ENCODE data around the gene ENOX2.
A peak's percentile ranks its signal among the peaks of the same experiment; 100 is the strongest.

ENOX2 gene

DNA sequence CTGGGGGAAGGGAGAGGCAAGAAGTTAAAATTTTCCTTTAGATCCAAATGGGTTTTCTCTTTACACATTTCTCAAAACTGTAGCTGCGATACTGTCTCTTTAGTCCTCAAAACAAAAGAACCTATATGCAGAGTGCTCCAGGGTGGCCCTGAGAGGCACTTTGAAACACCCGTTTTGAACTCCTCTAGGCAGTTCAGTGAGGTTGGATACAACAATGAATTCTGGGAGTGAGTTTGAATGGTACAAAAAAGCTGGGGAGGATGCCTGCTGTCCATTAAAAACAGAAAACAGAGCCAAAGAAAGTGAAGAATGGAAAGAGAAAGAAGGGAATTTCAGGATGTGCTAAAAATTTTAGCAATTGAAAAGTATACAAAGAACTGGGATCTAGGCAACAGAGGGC, 23.1 kb downstream of the ENOX2 start:
- H3K4me3 ChIP-seq (ENCODE audit: low read length), result no peak overlapping the region
- TF ChIP-seq CTCF (IDR thresholded peaks at IDR 0.05; ENCODE audit: insufficient read depth, low read depth, low read length, missing control alignments), result no peak
- DNase-seq (ENCODE audit: low read depth), result no peak

GRCh38 chrX:130878350-130879341, 24.4 kb downstream of the ENOX2 start:
- TF ChIP-seq CTCF (IDR thresholded peaks at IDR 0.05; ENCODE audit: insufficient read depth, low read depth, low read length, missing control alignments), result no peak
- DNase-seq (ENCODE audit: low read depth), result peak; percentile 85
- no peak overlapping the region for H3K4me3 ChIP-seq (ENCODE audit: low read length)

GRCh38 chrX:130877892-130878341, 25.1 kb downstream of the ENOX2 start:
- no peak for TF ChIP-seq CTCF (IDR thresholded peaks at IDR 0.05; ENCODE audit: insufficient read depth, low read depth, low read length, missing control alignments)
- H3K4me3 ChIP-seq (ENCODE audit: low read length), result no peak overlapping the region
- DNase-seq (ENCODE audit: low read depth), result no peak

GRCh38 chrX:130876226-130876625, 26.8 kb downstream of the ENOX2 start:
- no peak for TF ChIP-seq CTCF (IDR thresholded peaks at IDR 0.05; ENCODE audit: insufficient read depth, low read depth, low read length, missing control alignments)
- no peak overlapping the region for H3K4me3 ChIP-seq (ENCODE audit: low read length)
- DNase-seq (ENCODE audit: low read depth), result no peak

DNA sequence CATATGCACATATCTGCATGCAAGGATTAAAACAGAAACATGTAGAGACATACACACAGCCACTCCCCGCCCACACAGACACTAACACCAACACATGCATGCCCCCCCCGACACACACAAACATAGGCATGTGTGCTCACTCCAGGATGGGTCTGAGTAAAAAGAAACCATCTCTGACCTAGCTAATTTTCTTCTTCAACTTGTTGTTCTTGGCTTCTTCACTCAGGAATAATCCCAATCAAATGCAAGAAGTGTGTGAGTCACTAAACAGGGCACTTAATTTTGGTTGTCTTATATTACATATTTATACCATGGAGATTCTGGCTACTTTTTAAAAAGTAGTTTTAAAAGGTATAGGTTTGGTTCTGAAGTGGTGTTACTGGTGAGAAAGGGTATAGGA, 28.3 kb downstream of the ENOX2 start:
- peak; percentile 1 for DNase-seq (ENCODE audit: low read depth)
- H3K4me3 ChIP-seq (ENCODE audit: low read length), result no peak overlapping the region
- TF ChIP-seq CTCF (IDR thresholded peaks at IDR 0.05; ENCODE audit: insufficient read depth, low read depth, low read length, missing control alignments), result no peak

DNA sequence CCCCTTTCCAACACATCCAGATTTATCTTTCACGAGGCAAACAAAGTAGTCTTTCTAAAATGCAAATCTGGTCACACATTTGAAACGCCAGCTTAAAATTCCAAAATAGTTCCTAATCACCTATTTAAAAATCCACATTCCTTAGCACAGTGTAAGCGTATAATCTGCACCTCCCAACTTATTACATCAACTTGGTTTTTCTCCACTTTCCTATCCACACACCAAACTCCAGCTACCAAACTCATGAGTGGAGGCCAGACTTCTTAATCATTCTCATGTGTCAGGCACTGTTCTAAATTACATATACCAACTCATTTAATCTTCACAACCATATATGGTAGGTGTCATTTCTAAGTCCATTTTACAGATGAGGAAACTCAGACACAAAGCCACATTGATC, 33.8 kb downstream of the ENOX2 start:
- no peak for TF ChIP-seq CTCF (IDR thresholded peaks at IDR 0.05; ENCODE audit: insufficient read depth, low read depth, low read length, missing control alignments)

More for the DNA sequence above, 33.8 kb downstream of the ENOX2 start:
- H3K4me3 ChIP-seq (ENCODE audit: low read length), result no peak overlapping the region
- peak; percentile 0 for DNase-seq (ENCODE audit: low read depth)
